ENCODE measurements around the gene CDCA3.

GRCh38 chr12:6820166-6820565 lies 30.9 kb downstream of the CDCA3 start:
- no peak for TF ChIP-seq CTCF (IDR thresholded peaks at IDR 0.05; ENCODE audit: low read length)
- no peak for TF ChIP-seq EZH2 (optimal IDR thresholded peaks at IDR 0.05; ENCODE audit: low read depth, low read length)

Data from MM.1S (cell line).